HepG2 (cell line): Measurements from ENCODE around the gene MTHFS. TPM values are rescaled to one million over a fixed set of nuclear protein-coding genes. Genes with fewer than 3 reads are reported as not detected.

Source experiments
- EED ChIP-seq: sonication (generic); formaldehyde crosslinking; IDR thresholded peaks from 2 replicates; pipeline ENCODE4 v1.5.0; 2020; ENCODE audit warnings: mild to moderate bottlenecking, missing genetic modification reagents
- HNF1B ChIP-seq: sonication (generic); formaldehyde crosslinking; IDR thresholded peaks from 2 replicates; pipeline ENCODE4 v1.5.1; 2020; ENCODE audit warnings: mild to moderate bottlenecking, moderate library complexity, missing genetic modification reagents
- LRRFIP1 ChIP-seq: sonication (generic); formaldehyde crosslinking; conservative IDR thresholded peaks from 2 replicates; pipeline ENCODE4 v1.4.0; 2020; ENCODE audit warnings: missing genetic modification reagents
- MED8 ChIP-seq: sonication (generic); formaldehyde crosslinking; IDR thresholded peaks from 2 replicates; pipeline ENCODE4 v1.8.1; 2023; ENCODE audit warnings: mild to moderate bottlenecking, missing genetic modification reagents; ENCODE audit not compliant: insufficient replicate concordance
- NFATC3 ChIP-seq: sonication (generic); formaldehyde crosslinking; IDR thresholded peaks from 2 replicates; pipeline ENCODE4 v1.5.1; 2020; ENCODE audit warnings: mild to moderate bottlenecking, missing genetic modification reagents
- NRL ChIP-seq: sonication (generic); formaldehyde crosslinking; IDR thresholded peaks from 2 replicates; pipeline ENCODE4 v1.5.0; 2020; ENCODE audit warnings: missing genetic modification reagents, mild to moderate bottlenecking, moderate library complexity, borderline replicate concordance
- PATZ1 ChIP-seq: sonication (generic); formaldehyde crosslinking; IDR thresholded peaks from 2 replicates; pipeline ENCODE4 v1.4.0; 2020; ENCODE audit warnings: missing genetic modification reagents
- SIX4 ChIP-seq: sonication (generic); formaldehyde crosslinking; IDR thresholded peaks from 2 replicates; pipeline ENCODE4 v1.4.0; 2020; ENCODE audit warnings: missing genetic modification reagents
- ZBTB21 ChIP-seq: sonication (generic); formaldehyde crosslinking; IDR thresholded peaks from 2 replicates; pipeline ENCODE4 v1.4.0; 2020; ENCODE audit warnings: missing genetic modification reagents
- ZFX ChIP-seq: sonication (generic); formaldehyde crosslinking; IDR thresholded peaks from 2 replicates; pipeline ENCODE4 v1.4.0; 2020; ENCODE audit warnings: mild to moderate bottlenecking, low read depth, missing genetic modification reagents, moderate library complexity
- ZKSCAN8 ChIP-seq: IDR thresholded peaks from 2 replicates; pipeline ENCODE4 v1.6.1; 2016; ENCODE audit warnings: borderline replicate concordance, missing genetic modification reagents, missing compliant biosample characterization
- ZNF326 ChIP-seq: sonication (generic); formaldehyde crosslinking; IDR thresholded peaks from 2 replicates; pipeline ENCODE4 v1.4.0; 2020; ENCODE audit warnings: missing genetic modification reagents, borderline replicate concordance
- ZNF33A ChIP-seq: sonication (generic); formaldehyde crosslinking; IDR thresholded peaks from 2 replicates; pipeline ENCODE4 v1.5.1; 2020; ENCODE audit warnings: missing genetic modification reagents, mild to moderate bottlenecking, moderate library complexity, borderline replicate concordance
- ZNF432 ChIP-seq: sonication (generic); formaldehyde crosslinking; IDR thresholded peaks from 2 replicates; pipeline ENCODE4 v1.5.0; 2020; ENCODE audit warnings: missing genetic modification reagents, mild to moderate bottlenecking, borderline replicate concordance
- ZNF615 ChIP-seq: sonication (generic); formaldehyde crosslinking; IDR thresholded peaks from 2 replicates; pipeline ENCODE4 v1.5.0; 2020; ENCODE audit warnings: mild to moderate bottlenecking, missing genetic modification reagents, borderline replicate concordance
- ZNF691 ChIP-seq: sonication (generic); formaldehyde crosslinking; IDR thresholded peaks from 2 replicates; pipeline ENCODE4 v1.4.0; 2020; ENCODE audit warnings: missing genetic modification reagents, low read depth, mild to moderate bottlenecking, borderline replicate concordance
- ZNF775 ChIP-seq: sonication (generic); formaldehyde crosslinking; IDR thresholded peaks from 2 replicates; pipeline ENCODE4 v1.4.0; 2020; ENCODE audit warnings: missing genetic modification reagents, mild to moderate bottlenecking, moderate library complexity, borderline replicate concordance
- ZNF790 ChIP-seq: sonication (generic); formaldehyde crosslinking; IDR thresholded peaks from 2 replicates; pipeline ENCODE4 v1.8.0; 2022; ENCODE audit warnings: missing genetic modification reagents, mild to moderate bottlenecking, borderline replicate concordance
- ZNF792 ChIP-seq: IDR thresholded peaks from 2 replicates; pipeline ENCODE4 v1.6.1; 2016
- polyA plus RNA-seq, 8 experiments: library from polyadenylated mRNA; depleted of rRNA in 3 of 8; stranded (reverse) in 7 of 8; unstranded in 1 of 8; fragments of >200 nt; fragmentation: Illumina TruSeq in 4 of 8; extraction: Trizol in 4 of 8; gene quantifications; 2 replicates each; pipeline versions ENCODE4 v1.2.1 to v1.2.3, GENCODE V29; 2011 to 2016; ENCODE audit warnings: low read depth in 4 of 8, missing spikeins in 1 of 8, mixed read lengths in 1 of 8; ENCODE audit not compliant: insufficient read depth in 1 of 8
- total RNA-seq, 5 experiments: library from RNA; depleted of rRNA; stranded (reverse); fragments of >200 nt; fragmentation: Illumina TruSeq; extraction: Trizol; gene quantifications; 2 replicates each; pipeline ENCODE4 v1.2.3, GENCODE V29; 2016; ENCODE audit warnings: low read depth in 1 of 5
- TF ChIP-seq, protein P1 (sequence below): sonication (generic); formaldehyde crosslinking; conservative IDR thresholded peaks from 2 replicates; pipeline ENCODE4 v1.4.0; 2020; ENCODE audit warnings: missing genetic modification reagents
- TF ChIP-seq, protein P2 (sequence below): IDR thresholded peaks from 2 replicates; pipeline ENCODE4 v1.6.1; 2012; ENCODE audit warnings: inconsistent platforms

Gene MTHFS
- total and polyA plus RNA-seq, 2 of the 13 experiments (the other 11 are each of a cell fraction or from before 2014, with no cell fraction given), result 37.0 to 49.7 TPM

DNA sequence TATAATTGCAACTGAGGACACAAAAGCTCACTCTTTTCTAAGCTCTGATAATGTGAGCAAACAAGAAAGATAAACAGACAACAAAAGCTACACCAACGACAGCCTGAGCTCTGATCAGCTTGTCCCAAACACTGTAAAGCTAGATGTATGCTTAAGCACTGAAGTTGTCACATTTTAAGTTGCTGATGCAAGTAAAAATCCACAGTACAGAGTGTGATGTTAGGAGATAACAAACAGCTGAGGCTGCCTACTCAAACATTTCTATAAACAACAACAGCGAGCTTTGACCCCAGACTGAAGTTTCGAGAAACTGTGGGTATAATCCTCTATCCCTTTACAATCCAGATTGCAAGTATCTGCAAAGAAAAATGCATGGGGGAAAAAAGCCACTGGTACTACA lies 10.7 kb downstream of the MTHFS start (continued):
- peak; percentile 67; the same call in 1 of the 2 replicates for TF ChIP-seq ZBTB21 (CRISPR knock-in tag)
- TF ChIP-seq NFATC3 (CRISPR knock-in tag), result no peak
- TF ChIP-seq, protein P1, sequence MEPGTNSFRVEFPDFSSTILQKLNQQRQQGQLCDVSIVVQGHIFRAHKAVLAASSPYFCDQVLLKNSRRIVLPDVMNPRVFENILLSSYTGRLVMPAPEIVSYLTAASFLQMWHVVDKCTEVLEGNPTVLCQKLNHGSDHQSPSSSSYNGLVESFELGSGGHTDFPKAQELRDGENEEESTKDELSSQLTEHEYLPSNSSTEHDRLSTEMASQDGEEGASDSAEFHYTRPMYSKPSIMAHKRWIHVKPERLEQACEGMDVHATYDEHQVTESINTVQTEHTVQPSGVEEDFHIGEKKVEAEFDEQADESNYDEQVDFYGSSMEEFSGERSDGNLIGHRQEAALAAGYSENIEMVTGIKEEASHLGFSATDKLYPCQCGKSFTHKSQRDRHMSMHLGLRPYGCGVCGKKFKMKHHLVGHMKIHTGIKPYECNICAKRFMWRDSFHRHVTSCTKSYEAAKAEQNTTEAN (CRISPR knock-in tag), result no peak
- peak; percentile 15; the same call in 1 of the 2 replicates for TF ChIP-seq PATZ1
- TF ChIP-seq, protein P2, sequence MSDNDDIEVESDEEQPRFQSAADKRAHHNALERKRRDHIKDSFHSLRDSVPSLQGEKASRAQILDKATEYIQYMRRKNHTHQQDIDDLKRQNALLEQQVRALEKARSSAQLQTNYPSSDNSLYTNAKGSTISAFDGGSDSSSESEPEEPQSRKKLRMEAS, result no peak
- TF ChIP-seq NRL, result no peak
- no peak for TF ChIP-seq ZNF790 (CRISPR knock-in tag)
- TF ChIP-seq ZNF792 (CRISPR knock-in tag), result peak; percentile 31; the same call in 1 of the 2 replicates
- TF ChIP-seq LRRFIP1 (CRISPR knock-in tag), result no peak
- TF ChIP-seq ZNF326, result no peak
- no peak for TF ChIP-seq MED8 (CRISPR knock-in tag)
- TF ChIP-seq HNF1B (CRISPR knock-in tag), result no peak
- TF ChIP-seq ZNF691 (CRISPR knock-in tag), result no peak
- no peak for TF ChIP-seq ZKSCAN8 (CRISPR knock-in tag)
- TF ChIP-seq ZNF33A (CRISPR knock-in tag), result no peak
- TF ChIP-seq ZNF432 (CRISPR knock-in tag), result no peak
- no peak for TF ChIP-seq ZNF775 (CRISPR knock-in tag)
- no peak for TF ChIP-seq ZFX (CRISPR knock-in tag)
- TF ChIP-seq EED, result no peak
- no peak for TF ChIP-seq SIX4 (CRISPR knock-in tag)
- TF ChIP-seq ZNF615 (CRISPR knock-in tag), result no peak
